A673 (cell line): ENCODE results near the gene BCL6. TPM values are rescaled to one million over a fixed set of nuclear protein-coding genes. Genes with fewer than 3 reads are reported as not detected.

Experiments used
- BruUV-seq: library from RNA; stranded (reverse); fragments of 400-500 nt; replicated peaks from 2 replicates; lab custom pipeline; 2021; lab: Mats Ljungman, UMichigan
- CTCF ChIA-PET: fragments of 300-600 bp; sonication (Branson Sonifier 250); formaldehyde crosslinking; loops from one replicate; lab custom pipeline; 2022; ENCODE audit warnings: antibody characterized with exemption; lab: Charles Lee
- POLR2A ChIA-PET: fragments of 300-600 bp; sonication (Branson Sonifier 250); formaldehyde crosslinking; loops from one replicate; lab custom pipeline; 2022; ENCODE audit warnings: antibody characterized with exemption; ENCODE audit not compliant: low non-redundant PET; lab: Charles Lee
- DNase-seq: peaks from one replicate; pipeline ENCODE4 v3.0.0-alpha.2; 2015; ENCODE audit warnings: low spot score
- H3K27ac ChIP-seq: fragments of 200-600 bp; sonication (generic); 2 replicates; pipeline ENCODE4 v1.5.1; 2016; ENCODE audit warnings: mixed run types, low read depth, mild to moderate bottlenecking, mixed read lengths, antibody characterized with exemption, low read length; ENCODE audit not compliant: poor library complexity, severe bottlenecking
- H3K27me3 ChIP-seq: fragments of 200-600 bp; sonication (generic); replicated peaks from 2 replicates; pipeline ENCODE4 v1.6.1; 2017; ENCODE audit warnings: mixed run types, low read depth, mild to moderate bottlenecking, mixed read lengths, antibody characterized with exemption, low read length; ENCODE audit not compliant: insufficient read depth, poor library complexity
- H3K36me3 ChIP-seq: fragments of 200-600 bp; sonication (generic); 2 replicates; pipeline ENCODE4 v1.6.1; 2016; ENCODE audit warnings: mixed run types, mild to moderate bottlenecking, mixed read lengths, antibody characterized with exemption, low read length; ENCODE audit not compliant: insufficient read depth, poor library complexity, severe bottlenecking
- H3K4me1 ChIP-seq: fragments of 200-600 bp; sonication (generic); 2 replicates; pipeline ENCODE4 v1.6.1; 2017; ENCODE audit warnings: mixed run types, mild to moderate bottlenecking, mixed read lengths, antibody characterized with exemption, low read length; ENCODE audit not compliant: insufficient read depth, poor library complexity, severe bottlenecking
- H3K4me3 ChIP-seq: fragments of 200-600 bp; sonication (generic); 2 replicates; pipeline ENCODE4 v1.5.1; 2016; ENCODE audit warnings: low read depth, mixed run types, mild to moderate bottlenecking, mixed read lengths, low read length; ENCODE audit not compliant: poor library complexity, severe bottlenecking
- H3K9me3 ChIP-seq: fragments of 200-600 bp; sonication (generic); 2 replicates; pipeline ENCODE4 v1.6.1; 2016; ENCODE audit warnings: mixed run types, low read depth, mild to moderate bottlenecking, mixed read lengths, antibody characterized with exemption, low read length; ENCODE audit not compliant: poor library complexity, severe bottlenecking
- EZH2 ChIP-seq: fragments of 200-600 bp; sonication (generic); IDR thresholded peaks from 2 replicates; pipeline ENCODE4 v1.6.1; 2017; ENCODE audit warnings: borderline replicate concordance, low read depth, mild to moderate bottlenecking, mixed read lengths, antibody characterized with exemption, low read length; ENCODE audit not compliant: poor library complexity, severe bottlenecking
- intact Hi-C: fragments of 100-400 bp; cut with micrococcal nuclease; formaldehyde crosslinking; loops from one replicate; pipeline ENCODE4 v1.10.0; 2022; ENCODE audit not compliant: unreplicated experiment
- total RNA-seq: library from RNA; stranded (reverse); gene quantifications from 2 replicates; pipeline ENCODE4 v1.2.3, GENCODE V29; 2021
- TF ChIP-seq, protein P1 (sequence below): fragments of 300-800, 200-600 bp; sonication (generic); conservative IDR thresholded peaks from 2 replicates; pipeline ENCODE4 v1.5.1; 2017; ENCODE audit warnings: low read depth, mild to moderate bottlenecking, antibody characterized with exemption, low read length, moderate library complexity, mixed read lengths

BCL6 gene
- total RNA-seq, 1 experiment from 2014 or later: 30.3 TPM

DNA sequence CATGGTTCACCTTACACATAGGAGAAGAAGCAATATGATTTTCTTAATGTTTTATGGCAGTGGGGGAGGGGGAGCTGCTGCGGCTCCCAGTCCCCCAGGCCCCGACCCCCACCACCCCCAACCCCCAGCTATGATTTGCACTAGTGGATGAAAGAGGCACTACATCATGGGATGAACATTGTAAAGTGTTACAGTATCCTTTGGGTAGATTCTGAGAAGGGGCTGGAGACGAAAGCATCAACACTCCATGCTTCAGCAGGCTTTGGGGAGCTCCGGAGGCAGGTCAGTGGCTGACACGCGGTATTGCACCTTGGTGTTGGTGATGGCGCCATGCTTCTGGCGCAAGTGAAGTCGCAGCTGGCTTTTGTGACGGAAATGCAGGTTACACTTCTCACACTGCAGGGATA lies 23.1 kb downstream of the BCL6 start:
- no peak overlapping the region for H3K27ac ChIP-seq
- TF ChIP-seq EZH2: no peak
- TF ChIP-seq, protein P1, sequence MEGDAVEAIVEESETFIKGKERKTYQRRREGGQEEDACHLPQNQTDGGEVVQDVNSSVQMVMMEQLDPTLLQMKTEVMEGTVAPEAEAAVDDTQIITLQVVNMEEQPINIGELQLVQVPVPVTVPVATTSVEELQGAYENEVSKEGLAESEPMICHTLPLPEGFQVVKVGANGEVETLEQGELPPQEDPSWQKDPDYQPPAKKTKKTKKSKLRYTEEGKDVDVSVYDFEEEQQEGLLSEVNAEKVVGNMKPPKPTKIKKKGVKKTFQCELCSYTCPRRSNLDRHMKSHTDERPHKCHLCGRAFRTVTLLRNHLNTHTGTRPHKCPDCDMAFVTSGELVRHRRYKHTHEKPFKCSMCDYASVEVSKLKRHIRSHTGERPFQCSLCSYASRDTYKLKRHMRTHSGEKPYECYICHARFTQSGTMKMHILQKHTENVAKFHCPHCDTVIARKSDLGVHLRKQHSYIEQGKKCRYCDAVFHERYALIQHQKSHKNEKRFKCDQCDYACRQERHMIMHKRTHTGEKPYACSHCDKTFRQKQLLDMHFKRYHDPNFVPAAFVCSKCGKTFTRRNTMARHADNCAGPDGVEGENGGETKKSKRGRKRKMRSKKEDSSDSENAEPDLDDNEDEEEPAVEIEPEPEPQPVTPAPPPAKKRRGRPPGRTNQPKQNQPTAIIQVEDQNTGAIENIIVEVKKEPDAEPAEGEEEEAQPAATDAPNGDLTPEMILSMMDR: no peak
- no peak for DNase-seq
- intact Hi-C loops: no loop called here
- no peak overlapping the region for H3K4me3 ChIP-seq
- H3K9me3 ChIP-seq: no peaks in the 10 kb centered on the region
- ChIA-PET POLR2A (no interaction called here), CTCF (no interaction called here)
- H3K27me3 ChIP-seq: no peaks in the 10 kb centered on the region
- H3K4me1 ChIP-seq: no peaks in the 10 kb centered on the region
- BruUV-seq: no TSS peak
- H3K36me3 ChIP-seq: peaks cover 56% of the 10 kb centered on the region

DNA sequence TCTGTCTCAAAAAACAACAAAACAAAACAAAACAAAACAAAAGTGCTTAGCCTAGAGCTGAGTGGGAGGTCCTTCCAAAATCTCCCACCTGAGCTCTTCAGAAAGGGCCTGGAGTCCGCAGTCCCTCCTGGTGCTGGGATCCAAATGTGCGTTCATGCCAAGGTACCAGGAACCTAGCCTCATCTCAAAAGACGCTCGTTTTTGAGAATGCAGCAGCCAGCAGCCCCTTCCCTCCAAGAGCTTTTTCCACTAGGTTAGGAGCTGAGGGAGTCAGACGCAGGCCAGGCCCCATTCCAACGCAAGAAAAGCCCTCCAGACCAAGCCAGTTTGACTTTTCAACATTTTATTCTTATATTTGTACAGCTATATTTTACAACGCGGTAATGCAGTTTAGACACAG lies 24.2 kb downstream of the BCL6 start:
- CTCF ChIA-PET: no interaction called here
- no TSS peak for BruUV-seq
- TF ChIP-seq, protein P1: no peak
- no peak for TF ChIP-seq EZH2
- Histone ChIP-seq H3K36me3 (peaks cover 45% of the 10 kb centered on the region), H3K27me3 (no peaks in the 10 kb centered on the region), H3K27ac (no peak overlapping the region), H3K4me3 (no peak overlapping the region), H3K9me3 (no peaks in the 10 kb centered on the region), H3K4me1 (no peaks in the 10 kb centered on the region)
- intact Hi-C loops: no loop called here
- POLR2A ChIA-PET: no interaction called here
- no peak for DNase-seq

- BruUV-seq: no TSS peak
- Histone ChIP-seq H3K9me3 (no peaks in the 10 kb centered on the region), H3K36me3 (peaks cover 37% of the 10 kb centered on the region), H3K4me1 (no peaks in the 10 kb centered on the region), H3K27me3 (no peaks in the 10 kb centered on the region), H3K27ac (no peak overlapping the region), H3K4me3 (no peak overlapping the region)
- CTCF ChIA-PET: no interaction called here
- TF ChIP-seq, protein P1: no peak
- no peak for TF ChIP-seq EZH2
- intact Hi-C loops: no loop called here
- POLR2A ChIA-PET: no interaction called here
- no peak for DNase-seq
Measured at GRCh38 chr3:187720337-187720670, 25.0 kb downstream of the BCL6 start.
